ENCODE data around the gene CAMK2B.

CAMK2B gene

DNA sequence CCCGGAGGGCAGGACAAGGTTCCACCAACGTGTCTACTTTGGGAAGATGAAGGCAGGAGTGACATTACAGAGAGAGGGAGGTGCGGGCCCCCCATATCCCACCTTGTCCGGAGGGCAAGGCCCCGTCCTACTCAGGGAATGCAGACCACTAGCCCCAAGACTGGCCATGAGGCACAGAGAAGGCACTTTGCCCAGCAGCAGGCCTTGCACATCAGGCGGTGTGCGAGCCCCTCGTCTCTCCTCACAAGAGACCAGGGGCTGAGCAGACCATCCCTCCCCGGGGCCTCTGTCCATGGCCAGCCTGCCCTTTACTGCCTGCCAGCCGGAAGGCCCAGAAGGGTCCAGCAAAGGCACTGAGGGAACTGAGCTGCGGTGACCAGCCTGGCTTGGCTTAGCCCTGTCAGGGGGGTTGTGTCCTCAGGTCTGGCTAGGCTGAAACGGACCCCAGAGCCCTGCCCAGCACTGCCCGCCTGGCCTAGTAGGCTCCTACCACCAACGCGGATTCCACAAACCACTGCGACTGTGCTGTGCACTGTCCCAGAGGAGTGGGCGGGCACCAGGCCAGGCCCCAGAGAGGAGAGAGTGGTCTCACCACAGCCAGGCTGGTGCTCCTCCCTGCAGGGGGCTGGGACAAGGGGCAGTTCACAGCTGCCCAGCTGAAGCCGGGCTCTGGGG is 16.7 kb downstream of the CAMK2B start:
- no peak for DNase-seq

DNA sequence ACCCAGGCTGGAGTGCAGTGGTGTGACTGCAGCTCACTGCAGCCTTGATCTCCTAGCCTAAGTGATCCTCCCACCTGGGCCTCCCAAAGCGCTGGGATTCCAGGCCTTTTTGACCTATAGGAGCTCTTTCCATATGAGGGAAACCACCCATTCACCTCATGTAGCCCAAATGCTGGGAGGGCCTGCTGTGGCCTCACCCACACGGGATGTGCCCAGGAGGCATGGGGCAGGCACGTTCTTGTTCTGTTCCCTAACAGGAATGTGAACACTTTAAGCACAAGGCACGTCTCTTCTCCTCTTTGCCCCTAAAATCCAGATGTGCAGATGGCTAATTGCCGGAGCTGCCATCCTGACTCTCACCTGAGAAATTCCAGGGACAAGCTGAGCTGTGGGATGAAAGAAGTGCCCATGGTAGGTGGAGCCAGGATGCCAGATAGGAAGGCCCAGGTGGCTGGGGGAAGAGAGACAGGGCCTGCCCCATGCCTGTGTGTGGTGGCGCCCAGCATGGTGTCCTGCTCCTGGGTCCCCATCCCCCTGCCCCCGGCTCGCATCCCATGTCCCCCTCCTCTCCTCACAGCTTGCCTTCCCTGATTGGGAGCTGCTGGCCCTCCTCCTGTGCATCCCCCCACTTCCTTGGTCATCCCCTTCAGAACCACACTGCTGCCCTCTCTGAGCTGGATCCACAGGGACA is 17.3 kb downstream of the CAMK2B start:
- no peak for DNase-seq

DNA sequence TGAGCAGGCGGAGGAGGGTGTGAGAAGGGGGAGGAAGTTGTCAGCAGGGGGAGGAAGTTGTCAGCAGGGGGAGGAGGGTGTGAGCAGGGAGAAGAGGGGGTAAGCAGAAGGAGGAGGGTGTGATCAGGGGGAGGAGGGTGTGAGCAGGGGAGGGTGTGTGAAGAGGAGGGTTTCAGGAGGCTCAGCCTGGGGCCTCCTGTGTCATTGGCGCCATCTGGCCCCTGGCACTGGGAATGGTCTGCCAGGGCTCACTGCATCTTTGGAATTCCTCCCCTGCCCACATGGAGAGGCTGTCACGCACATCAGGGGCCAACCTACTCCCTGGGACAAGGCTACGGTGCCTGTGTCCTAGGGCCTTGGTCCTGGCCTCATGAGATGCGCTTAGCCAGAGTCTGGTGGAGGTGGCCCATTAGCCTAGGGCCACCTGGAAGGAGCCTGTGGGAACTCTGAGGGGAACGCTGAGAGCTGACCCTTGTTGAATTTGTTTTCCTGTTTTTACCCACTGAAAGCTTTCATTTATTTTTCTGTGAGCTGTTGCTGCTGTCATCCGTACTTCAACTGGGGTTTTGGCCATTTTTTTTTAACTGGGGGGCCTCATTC is 18.0 kb downstream of the CAMK2B start:
- no peak for DNase-seq

DNA sequence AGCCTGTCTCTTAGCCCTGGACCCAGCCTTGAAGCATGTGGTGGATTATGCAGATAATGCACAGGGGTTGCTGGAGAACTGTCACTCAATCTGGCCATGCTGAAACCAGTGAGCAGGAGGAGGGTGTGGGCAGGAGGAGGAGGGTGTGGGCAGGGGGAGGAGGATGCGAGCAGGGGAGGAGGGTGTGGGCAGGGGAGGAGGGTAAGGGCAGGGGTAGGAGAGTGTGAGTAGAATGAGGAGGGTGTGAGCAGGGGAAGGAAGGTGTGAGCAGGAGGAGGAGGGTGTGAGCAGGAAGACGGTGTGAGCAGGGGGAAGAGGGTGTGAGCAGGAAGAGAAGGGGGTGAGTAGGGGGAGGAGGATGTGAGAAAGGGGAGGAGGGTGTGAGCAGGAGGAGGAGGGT is 18.8 kb downstream of the CAMK2B start:
- DNase-seq, result no peak

DNA sequence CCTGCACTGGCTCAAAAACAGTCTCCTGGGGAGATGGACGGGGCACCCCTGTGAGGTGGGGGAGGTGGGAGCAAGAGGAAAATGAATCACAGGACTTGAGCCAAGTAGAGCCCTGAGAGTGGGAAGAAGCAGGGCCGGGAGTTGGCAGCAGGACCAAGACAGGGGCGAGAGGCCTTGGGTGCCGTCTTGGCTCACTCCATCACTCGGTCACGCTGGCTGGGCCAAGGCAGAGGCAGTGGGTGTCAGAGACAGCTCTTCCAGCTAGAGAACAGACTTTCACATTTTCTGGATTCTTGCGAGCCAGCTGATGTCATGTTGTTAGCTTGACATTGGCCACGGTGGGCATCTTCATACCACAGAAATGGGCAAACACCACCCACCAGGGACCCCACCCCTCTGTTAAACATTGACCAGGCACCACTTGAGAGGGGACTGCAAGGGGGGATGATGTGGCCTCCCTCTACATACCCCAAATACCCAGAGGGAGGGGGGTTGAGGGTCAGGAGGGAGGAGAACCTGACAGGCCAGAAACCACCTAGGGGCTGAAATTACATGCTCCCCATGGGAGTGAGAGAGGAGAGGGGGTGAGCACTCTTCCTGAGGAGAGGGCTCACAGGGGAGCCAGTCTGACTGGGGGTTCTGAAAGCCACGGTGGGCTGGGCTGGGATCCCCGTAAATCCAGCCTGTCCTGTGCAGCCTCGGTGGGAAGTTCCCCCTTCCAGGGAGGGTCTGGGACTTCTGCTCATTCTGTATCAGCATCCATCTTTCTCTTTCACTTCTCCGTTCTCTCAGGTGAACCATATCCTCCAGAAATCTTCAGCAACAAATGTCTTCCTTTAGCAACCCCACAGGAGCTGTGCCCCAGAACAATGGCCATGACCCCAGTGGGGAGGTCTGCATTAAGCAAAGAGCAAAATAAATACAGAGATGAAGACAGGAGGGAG is 19.6 kb downstream of the CAMK2B start:
- DNase-seq, result no peak

DNA sequence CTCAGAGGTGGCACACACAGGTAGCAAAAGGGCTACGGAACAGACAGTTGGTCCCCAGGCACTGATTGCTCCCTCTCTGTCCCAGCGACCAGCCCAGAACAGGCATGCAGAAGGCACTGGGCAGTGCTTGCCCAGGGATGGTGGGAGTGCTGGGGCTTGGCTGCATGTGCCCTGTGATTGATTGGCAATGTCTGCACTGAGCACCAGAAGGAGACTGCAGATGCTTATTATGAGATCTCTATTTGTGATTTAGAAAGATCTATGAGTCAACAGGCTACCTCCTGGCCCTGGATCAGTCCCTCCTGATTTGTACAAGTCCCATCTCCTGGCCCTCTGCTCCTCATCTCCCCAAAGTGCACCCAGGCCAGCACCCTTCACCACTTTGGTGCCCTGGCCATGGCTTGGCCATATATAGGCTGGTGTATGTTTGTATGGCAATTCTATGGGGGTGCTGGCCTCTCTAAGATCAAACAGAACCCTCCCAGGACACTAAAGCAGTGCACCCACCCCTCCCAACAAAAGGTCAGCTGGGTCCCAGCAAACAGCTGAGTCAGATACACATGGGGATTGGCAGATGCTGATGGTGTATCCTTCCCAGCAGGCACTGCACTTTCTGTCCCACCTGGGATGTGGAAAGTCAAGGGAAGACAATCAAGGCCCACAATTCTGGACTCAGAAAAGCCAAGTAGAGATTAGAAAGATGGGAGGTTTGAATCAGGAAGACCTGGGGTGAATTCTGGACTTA is 30.9 kb downstream of the CAMK2B start:
- DNase-seq, result no peak

DNA sequence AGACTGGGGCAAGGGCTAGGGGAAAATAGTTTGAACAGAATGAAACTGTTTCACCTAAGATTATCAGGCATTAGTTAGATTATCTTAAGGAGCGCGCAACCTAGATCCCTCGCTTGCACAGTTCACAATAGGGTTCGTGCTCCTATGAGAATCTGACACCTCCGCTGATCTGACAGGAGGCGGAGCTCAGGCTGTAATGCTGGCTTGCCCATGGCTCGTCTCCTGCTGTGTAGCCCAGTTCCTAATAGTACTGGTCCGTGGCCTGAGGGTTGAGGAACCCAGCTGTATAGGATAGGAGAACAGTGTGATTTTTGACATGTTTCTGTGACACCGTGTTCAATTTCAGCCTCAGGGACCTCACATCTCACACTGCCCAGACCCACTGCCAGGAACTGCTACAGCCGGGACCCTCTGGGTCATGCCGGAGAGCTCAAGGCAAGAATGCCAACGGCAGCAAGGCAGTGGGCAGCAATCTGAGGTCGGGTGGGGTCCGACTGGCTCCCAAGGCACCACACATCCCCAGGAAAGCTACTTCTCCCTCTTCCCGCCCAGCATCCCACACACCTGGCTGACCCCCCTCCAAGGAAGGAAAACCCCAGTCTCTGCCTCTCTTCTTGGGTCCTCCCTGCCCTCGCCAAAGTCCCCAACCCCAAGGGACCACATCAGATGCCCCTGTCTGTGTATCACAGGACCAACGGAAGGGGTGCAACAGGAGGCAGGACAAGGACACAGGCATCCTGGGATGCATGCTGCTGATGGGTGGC is 31.7 kb downstream of the CAMK2B start:
- no peak for DNase-seq

DNA sequence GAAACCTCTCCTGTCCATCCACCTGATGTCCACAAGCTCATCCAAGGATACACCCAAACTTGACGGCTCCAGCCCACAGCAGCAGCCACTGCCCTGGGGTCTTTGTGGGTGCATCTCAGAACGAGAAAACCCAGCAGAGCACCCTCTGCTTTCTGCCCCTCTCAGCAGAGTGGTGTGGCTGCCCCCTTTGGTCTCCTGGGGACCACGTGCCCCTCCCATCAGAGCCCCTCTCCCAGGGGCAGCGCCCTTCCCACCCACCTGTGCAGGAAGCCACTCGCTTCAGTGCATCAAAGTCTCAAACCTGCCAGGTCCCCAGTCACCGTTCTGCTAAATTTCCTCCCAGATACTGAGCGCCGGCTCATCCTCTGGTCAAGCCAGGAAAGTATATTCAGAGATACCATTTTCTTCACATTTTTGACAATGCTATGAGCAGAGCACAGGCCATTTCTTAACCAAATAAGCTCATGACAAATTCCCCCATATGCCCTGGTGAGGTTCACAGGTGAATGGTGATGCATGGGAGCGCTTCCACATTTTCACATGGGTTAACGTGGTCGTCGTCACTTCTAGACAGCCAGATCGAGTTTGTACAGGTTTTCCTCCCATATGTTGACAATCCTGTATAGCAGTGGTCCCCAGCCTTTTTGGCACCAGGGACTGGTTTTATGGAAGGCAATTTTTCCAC is 32.4 kb downstream of the CAMK2B start:
- DNase-seq, result no peak

DNA sequence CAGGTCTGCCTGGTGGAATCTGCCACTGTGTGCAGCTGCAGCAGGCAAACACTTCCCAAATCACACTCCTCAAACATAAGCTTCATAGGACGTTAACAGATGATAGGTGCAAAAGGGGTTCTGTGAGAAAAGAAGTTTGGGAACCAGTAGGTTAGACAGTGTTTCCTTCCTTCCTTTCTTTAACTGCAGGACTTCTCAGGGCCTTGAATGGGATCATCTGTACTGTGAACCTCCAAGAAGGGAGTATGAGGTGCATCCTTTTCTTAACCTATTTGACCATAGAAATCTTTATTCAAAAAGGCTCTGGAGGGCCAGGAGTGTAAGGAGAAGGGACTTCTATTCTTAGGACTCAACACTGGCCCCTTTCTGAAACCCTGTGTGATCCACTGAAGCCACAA is 33.0 kb downstream of the CAMK2B start:
- DNase-seq, result no peak

DNA sequence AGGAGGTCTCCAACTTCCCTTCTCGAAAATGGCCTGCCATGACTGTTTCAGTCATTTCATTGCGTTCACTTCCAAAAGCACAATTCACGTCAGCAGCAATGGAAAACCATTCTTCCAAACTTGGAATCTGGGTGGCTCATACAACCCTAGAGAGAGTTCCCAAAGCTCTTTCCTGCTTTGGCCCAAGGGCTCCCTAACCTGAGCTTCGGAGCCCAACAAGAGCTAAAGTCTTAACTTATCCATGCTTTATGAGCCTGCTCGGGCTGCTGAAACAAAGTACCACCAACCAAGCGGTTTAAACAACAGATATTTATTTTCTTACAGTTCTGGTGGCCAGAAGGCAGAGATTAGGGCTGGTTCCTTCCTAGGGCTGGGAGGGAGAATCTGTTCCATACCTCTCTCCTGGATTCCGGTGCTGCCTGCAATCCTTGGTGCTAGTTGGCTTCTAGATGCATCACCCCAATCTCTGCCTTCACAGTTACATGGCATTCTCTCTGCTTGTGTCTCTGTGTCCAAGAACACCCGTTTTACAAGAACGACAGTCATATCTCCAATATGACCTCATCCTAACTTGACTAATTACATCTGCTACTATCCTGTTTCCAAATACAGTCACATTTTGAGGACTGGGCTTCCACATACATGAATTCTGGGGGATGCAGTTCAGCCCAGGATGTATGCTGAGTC is 33.5 kb downstream of the CAMK2B start:
- DNase-seq, result no peak

DNA sequence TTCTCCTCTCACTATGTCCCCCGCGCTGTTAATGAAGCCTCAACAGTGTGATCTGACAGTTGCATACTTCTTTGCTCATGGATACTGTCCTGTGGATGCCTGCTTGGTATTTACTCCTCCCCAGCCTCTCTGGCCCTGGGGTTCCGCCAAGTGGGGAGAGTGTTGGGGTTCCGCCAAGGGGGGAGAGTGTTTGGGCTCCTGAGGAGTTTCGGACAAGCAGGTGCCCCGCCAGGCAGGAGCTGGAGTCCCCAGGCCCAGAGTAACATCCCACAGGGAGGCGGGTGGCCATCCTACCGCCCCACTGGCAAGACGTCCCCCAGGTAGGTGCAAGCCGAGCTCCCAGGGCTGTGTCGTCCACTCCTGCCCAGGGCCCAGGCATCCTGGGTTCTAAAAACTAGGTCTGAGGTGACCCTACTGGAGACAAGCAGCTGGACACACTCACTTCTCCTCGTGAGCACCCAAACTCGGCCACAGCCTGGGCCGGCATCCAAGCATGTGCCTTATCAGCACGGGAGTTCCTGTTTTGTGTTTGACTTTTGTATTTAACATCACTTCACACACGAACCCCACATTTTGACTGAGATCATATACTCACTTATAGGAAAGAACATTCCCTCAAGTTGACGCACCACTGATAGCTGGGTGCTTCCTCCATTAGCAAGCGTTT is 34.2 kb downstream of the CAMK2B start:
- DNase-seq, result no peak

DNA sequence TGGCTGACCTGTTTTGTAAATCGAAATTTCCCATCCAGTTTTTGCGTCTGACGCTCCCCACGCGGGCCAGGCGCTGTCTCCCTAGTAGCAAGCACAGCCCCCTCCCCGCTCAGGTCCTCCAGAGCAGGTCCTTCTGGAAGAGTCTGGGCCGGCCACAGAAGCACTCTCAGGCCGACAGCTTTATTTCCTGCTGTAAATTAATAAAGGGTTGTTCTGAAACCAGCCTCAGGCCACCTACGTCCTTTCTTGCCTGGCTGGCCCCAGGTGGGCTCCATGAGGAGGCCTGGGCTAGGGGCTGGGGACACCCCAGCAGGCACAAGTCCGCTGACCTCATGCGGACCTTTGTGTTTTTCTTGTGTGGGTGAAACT is 35.2 kb downstream of the CAMK2B start:
- no peak for DNase-seq

DNA sequence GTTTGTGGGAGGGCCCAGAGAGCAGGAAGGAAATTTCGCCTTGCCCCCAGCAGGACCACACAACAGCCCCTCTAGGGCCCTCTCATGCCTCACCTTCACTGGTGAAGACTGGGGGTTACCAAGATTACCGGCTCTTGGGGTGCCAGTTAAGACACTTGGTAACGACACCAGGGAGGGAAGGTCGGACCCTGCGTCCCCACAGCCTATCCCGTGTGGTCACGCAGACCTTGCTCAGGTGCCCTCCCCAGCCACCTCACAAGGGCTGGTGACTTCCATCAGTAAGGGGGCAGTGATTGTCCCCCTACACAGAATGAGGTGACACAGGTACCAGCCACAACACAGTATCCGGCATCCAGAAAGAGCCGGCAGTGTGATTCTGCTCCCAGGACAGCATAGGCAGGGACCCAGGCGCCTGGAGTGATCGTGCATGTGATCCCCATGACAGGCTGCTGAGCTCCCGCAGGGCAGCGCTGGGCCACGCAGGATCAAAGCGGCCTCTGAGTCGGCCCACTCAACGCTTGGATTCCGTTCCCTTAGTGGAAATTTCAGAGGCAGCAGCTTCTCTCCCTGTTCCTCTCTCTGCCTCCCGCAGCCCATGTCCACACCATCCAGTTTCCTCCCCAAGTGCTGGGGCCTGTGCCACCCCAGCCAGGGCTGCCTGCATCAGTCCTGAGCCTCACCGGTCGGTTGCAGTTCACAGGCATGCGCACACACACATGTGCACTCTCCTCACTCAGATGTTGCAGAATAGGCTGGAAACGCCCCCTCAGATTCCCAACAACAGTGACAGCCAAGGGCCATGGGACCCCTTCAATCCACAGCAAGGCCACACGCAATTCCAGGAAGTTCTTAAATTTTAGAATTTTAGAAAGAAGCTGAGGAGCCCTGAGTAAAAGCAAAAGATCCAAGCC is 35.8 kb downstream of the CAMK2B start:
- no peak for DNase-seq

DNA sequence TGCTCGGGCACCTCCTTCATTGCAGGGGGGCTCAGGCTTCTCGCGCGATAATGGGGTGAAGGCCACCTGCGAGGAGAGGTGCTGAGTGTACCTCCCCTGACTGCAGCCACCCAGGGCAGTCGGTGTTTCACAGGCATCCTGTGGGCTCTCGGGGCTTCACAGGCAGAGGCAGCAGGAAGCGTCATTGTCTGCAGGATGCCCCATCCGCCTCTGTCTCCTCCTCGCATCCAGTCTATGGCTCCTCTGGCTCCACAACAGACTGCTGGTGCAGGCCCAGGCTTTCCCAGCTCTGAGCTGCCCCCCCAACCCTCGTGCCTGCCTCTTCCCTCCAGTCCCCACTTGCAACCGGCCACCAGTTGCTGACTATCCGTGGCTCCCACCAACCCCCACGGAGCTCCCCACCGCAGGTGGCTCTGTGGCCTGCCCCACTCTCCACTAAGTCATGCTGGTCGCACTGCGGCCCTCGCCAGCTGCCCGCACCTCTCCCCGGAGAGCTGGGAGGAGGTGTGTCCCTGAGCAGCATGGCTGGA is 36.5 kb downstream of the CAMK2B start:
- DNase-seq, result no peak

DNA sequence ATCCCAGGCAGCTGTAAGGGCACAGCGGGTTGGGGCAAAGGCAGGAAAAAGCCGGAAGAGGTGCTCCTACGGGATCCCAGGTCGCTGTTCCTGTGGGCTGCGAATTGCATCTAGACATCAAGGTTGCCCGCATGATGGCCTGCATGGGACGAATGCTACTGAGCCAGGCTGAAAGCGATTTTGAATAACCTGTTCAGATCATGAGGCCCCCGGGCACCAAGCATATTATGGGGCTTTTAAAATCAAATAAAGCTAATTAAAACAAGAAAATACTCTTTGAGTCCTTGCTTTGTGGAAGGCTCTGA is 37.1 kb downstream of the CAMK2B start:
- DNase-seq, result no peak

DNA sequence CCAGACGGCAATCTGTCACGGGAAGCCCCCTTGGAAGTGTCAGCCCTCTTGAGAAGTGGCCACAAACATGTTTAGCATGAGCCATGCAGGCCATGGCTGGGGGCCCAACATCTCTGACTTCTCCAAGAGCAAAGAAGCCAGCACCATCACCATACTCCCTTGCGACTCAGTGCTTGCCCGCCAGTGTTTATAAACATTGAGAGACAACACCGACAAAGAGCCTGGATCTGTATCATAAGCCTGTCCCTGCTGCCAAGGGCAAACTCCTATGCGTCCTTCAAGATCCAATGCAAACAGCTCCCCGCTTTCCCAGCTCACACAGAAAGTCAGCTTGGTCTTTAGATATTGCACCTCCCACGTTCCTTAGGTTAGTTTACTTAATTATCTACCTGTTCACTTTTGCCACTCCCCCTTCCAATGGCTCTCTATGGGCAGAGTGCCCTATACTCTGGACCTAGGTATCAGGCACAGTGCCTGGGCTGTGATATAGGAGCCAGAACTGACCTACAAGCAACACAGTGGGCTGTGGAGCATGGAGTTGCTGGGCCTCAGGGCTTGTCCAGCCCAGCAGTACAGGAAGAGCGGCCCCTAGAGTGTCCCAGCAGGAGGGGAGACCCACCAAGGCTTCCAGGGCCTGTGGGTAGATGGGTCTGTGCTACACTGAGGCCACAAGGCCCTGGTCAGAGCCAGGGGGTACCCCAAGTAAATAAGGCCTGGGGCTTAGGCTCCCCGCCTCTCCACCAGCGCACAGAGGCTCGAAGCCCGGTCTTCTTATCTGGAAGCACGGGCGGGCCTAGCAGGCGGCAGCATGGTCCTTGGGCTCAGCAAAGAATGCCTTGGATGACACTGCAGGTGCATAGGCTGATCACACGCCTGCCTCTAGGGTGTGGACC is 37.7 kb downstream of the CAMK2B start:
- DNase-seq, result no peak

DNA sequence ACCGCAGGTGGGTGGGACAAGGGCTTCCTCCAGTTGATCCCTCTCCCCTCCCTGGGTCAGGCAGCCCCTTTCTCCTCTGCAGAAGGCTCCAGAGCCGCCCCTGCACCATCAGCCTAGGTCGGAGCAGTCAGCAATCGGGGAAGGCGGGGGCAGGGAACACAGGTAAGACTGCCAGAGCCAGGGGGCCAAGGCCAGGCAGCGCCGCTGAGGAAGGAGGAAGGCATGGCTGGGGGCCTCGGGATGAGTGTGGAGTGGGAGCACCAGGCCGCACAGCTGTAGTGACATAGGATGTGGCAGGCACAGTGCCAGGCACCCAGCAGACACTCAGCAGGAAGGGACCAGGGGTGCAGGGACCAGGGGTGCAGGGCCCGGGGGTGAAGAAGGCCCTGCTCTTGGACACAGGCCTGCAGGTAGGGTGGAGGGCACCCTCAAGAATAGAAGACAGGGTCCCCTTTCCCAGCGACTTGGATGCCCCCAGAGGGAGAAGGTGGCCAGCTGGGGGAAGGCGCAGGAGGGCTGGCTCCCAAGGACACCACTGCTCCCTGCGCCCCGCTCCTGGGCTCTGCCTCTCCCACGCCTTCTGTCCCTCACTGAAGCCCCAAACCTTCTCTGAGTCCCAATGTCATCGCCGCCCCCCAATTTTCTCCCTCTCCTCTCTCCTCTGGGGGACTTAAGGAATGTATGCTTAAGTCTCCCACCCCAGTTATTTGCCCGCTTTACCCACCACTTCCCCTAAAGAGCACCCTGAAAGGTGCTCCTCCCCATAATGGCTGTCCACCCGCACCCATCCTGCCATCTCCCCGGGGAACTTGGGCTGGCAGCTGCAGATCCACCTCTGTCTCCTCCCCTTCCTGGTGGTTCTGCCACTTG is 38.5 kb downstream of the CAMK2B start:
- no peak for DNase-seq

Measured in hippocampal formation (tissue), 2 donors.